Vagina (tissue), 2 donors: ENCODE data around the gene CMTR2. TPM values are rescaled to one million over a fixed set of nuclear protein-coding genes. Genes with fewer than 3 reads are reported as not detected.
A peak's percentile ranks its signal among the peaks of the same experiment; 100 is the strongest.

Experiments
- DNase-seq, 2 donors: peaks; one replicate each; pipeline ENCODE4 v3.0.0-alpha.2; 2017; ENCODE audit errors: extremely low spot score in 2 of 2
- H3K27ac ChIP-seq: fragments of 200-600 bp; sonication (generic); one replicate; pipeline ENCODE4 v1.5.1; 2019
- H3K27me3 ChIP-seq: fragments of 200-600 bp; sonication (generic); one replicate; pipeline ENCODE4 v1.5.1; 2019
- H3K36me3 ChIP-seq, 2 donors: fragments of 200-600 bp; sonication (generic); one replicate each; pipeline ENCODE4 v1.5.1; 2017 to 2019
- H3K4me1 ChIP-seq: fragments of 200-600 bp; sonication (generic); one replicate; pipeline ENCODE4 v1.5.1; 2019
- H3K4me3 ChIP-seq, 2 donors: fragments of 200-600 bp; sonication (generic); 1 replicate in 1 of 2; 2 replicates in 1 of 2; pipeline ENCODE4 v1.5.1; 2016 to 2019
- H3K9me3 ChIP-seq: fragments of 200-600 bp; sonication (generic); one replicate; pipeline ENCODE4 v1.5.1; 2019
- POLR2A ChIP-seq, 2 donors: fragments of 450-650 bp; IDR thresholded peaks; one replicate each; pipeline ENCODE4 v1.6.1; 2017; ENCODE audit warnings: antibody characterized with exemption in 2 of 2, mild to moderate bottlenecking in 2 of 2, moderate library complexity in 2 of 2
- POLR2AphosphoS5 ChIP-seq, 2 donors: sonication (generic); formaldehyde crosslinking; IDR thresholded peaks; one replicate each; pipeline ENCODE4 v1.9.0; 2017; ENCODE audit warnings: antibody characterized with exemption in 2 of 2, mild to moderate bottlenecking in 2 of 2, low read depth in 1 of 2; ENCODE audit not compliant: insufficient read depth in 1 of 2
- intact Hi-C: fragments of 100-400 bp; cut with DNase I; formaldehyde crosslinking; loops from one replicate; pipeline ENCODE4 v1.15.1; 2023
- total RNA-seq: library from RNA; depleted of rRNA; stranded (reverse); fragments of >200 nt; gene quantifications from one replicate; pipeline ENCODE4 v1.2.3, GENCODE V29; 2016
- TF ChIP-seq, protein P1 (sequence below), 3 experiments: fragments of 450-650 bp in 2 of 3; fragments of 200-600 bp in 1 of 3; sonication (generic) in 1 of 3; IDR thresholded peaks; one replicate each; pipeline ENCODE4 v1.5.1; 2017 to 2019; ENCODE audit warnings: antibody characterized with exemption in 3 of 3, mild to moderate bottlenecking in 2 of 3, moderate library complexity in 2 of 3

Gene CMTR2
- total RNA-seq, 1 donor from 2014 or later, result 19.6 TPM

- Histone ChIP-seq H3K9me3 (no peaks in the 10 kb centered on the region), H3K27ac (no peak overlapping the region), H3K27me3 (no peaks in the 10 kb centered on the region), H3K4me1 (no peaks in the 10 kb centered on the region), H3K4me3 (no peak overlapping the region), H3K36me3 (no peaks in the 10 kb centered on the region)
- TF ChIP-seq, protein P1, sequence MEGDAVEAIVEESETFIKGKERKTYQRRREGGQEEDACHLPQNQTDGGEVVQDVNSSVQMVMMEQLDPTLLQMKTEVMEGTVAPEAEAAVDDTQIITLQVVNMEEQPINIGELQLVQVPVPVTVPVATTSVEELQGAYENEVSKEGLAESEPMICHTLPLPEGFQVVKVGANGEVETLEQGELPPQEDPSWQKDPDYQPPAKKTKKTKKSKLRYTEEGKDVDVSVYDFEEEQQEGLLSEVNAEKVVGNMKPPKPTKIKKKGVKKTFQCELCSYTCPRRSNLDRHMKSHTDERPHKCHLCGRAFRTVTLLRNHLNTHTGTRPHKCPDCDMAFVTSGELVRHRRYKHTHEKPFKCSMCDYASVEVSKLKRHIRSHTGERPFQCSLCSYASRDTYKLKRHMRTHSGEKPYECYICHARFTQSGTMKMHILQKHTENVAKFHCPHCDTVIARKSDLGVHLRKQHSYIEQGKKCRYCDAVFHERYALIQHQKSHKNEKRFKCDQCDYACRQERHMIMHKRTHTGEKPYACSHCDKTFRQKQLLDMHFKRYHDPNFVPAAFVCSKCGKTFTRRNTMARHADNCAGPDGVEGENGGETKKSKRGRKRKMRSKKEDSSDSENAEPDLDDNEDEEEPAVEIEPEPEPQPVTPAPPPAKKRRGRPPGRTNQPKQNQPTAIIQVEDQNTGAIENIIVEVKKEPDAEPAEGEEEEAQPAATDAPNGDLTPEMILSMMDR (IDR thresholded peaks at IDR 0.05), result peak; percentile 56 to 71 (median 64)
- no peak for TF ChIP-seq POLR2AphosphoS5 (IDR thresholded peaks at IDR 0.05; ENCODE audit: insufficient read depth in 1 of 2, low read depth in 1 of 2)
- intact Hi-C loops, result no loop called here
- DNase-seq, result no peak
These were observed 22.5 kb upstream of the CMTR2 start for GRCh38 chr16:71311553-71312158.

DNA sequence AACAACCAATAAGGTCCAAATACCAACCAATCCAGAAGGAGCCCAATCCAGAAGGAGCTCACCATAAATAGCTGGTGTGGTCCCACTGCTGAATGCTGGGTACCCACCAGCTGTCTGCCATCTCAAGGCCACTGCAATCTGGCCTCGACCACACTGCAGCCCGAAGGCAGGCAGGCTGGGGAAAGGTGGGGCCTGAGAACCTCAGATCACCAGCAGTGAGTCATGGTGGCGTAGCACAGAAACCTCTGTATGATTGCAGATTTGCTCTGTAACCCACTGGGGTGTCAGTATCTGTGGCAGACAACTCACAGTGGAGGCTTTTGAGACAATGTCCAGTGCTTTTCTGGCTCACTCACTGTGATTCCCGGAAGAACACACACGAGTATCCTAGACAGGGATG is 14.7 kb upstream of the CMTR2 start:
- Histone ChIP-seq H3K27ac (no peak overlapping the region), H3K9me3 (no peaks in the 10 kb centered on the region), H3K4me3 (no peak overlapping the region), H3K27me3 (no peaks in the 10 kb centered on the region), H3K36me3 (no peaks in the 10 kb centered on the region), H3K4me1 (no peaks in the 10 kb centered on the region)
- TF ChIP-seq POLR2AphosphoS5 (IDR thresholded peaks at IDR 0.05; ENCODE audit: insufficient read depth in 1 of 2, low read depth in 1 of 2) (no peak), POLR2A (IDR thresholded peaks at IDR 0.05) (no peak)
- TF ChIP-seq, protein P1 (IDR thresholded peaks at IDR 0.05), result no peak
- intact Hi-C loops, result no loop called here
- DNase-seq, result no peak

DNA sequence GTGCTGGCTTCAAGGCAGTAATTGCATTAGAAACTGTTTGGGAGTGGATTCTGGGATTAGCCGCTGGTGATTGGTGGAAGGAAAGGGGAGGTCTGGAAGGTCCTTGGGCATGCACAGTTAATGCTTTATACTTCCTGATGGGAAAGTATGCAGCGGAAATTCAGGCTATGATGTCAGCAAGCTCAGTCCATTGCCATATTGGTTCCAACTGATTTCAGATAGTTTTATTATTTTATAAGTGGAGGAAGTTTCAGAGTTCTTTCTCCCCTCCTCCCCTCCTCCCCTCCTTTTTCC is 8.1 kb upstream of the CMTR2 start:
- no peak overlapping the region for H3K27ac ChIP-seq
- H3K9me3 ChIP-seq, result no peaks in the 10 kb centered on the region
- no peaks in the 10 kb centered on the region for H3K4me1 ChIP-seq
- no peaks in the 10 kb centered on the region for H3K36me3 ChIP-seq
- H3K27me3 ChIP-seq, result no peaks in the 10 kb centered on the region
- no peak for DNase-seq
- intact Hi-C loops, result no loop called here
- TF ChIP-seq POLR2AphosphoS5 (IDR thresholded peaks at IDR 0.05; ENCODE audit: insufficient read depth in 1 of 2, low read depth in 1 of 2) (no peak), POLR2A (IDR thresholded peaks at IDR 0.05) (no peak)
- TF ChIP-seq, protein P1 (IDR thresholded peaks at IDR 0.05), result no peak
- H3K4me3 ChIP-seq, result no peak overlapping the region

DNA sequence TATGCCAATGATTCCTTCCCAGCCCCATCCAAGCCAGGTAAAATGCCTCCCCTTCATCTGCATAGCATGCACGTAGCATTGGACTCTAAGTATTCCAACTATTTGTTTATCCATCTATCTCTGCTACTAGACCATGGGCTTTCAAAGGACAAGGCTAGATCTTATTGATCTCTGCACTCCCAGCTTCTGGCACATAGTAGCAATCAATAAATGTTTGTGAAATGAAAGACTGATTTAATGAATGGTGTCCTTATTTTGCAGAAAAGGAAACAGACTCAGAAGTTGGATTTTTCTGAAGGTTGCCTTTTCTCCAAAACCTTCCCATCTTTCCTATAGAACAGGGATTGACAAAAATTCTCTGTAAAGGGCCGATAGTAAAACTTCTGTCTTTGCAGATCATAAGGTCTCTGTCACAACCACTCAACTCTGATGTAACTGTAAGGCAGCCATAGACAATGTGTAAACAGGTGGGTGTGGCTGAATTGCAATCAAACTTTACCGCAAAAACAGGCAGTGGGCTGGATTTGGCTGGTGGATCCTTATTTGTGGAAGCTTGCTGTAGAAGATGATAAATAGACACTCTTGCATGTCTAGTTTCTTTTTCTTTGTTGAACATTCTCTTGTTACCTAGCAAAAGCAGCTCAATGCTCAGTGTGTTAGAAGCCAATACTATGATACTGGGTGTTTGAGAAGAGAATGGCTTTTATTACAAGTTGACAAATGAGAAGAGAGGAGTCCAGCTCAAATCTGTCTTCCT is 7.6 kb upstream of the CMTR2 start:
- no peak for DNase-seq
- TF ChIP-seq POLR2A (IDR thresholded peaks at IDR 0.05), result no peak
- TF ChIP-seq, protein P1 (IDR thresholded peaks at IDR 0.05), result no peak
- TF ChIP-seq POLR2AphosphoS5 (IDR thresholded peaks at IDR 0.05; ENCODE audit: insufficient read depth in 1 of 2, low read depth in 1 of 2), result no peak
- no peak overlapping the region for H3K27ac ChIP-seq
- no peak overlapping the region for H3K4me3 ChIP-seq
- H3K9me3 ChIP-seq, result no peaks in the 10 kb centered on the region
- H3K27me3 ChIP-seq, result no peaks in the 10 kb centered on the region
- H3K4me1 ChIP-seq, result no peaks in the 10 kb centered on the region
- H3K36me3 ChIP-seq, result no peaks in the 10 kb centered on the region
- intact Hi-C loops, result no loop called here

DNA sequence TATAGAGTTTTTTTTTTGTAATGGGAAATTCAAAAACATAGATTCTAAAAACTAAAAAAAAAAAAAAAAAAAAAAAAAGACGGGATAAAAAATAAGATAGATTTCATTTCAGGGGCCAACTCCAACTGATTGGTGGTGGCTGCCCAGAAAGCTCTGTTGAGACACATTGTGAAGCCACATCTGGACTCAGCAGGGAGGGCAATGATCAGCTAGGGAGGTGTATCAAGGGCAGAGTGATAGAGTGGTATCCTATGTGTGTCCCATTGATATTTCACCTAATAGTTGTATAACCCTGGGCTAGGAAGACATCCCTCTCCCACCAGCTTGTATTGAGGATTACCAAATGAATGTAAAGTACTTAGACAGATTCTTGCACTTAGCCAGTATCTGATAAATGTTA is 6.7 kb upstream of the CMTR2 start:
- Histone ChIP-seq H3K27me3 (no peaks in the 10 kb centered on the region), H3K4me1 (no peaks in the 10 kb centered on the region), H3K36me3 (no peaks in the 10 kb centered on the region)

More for the DNA sequence above, 6.7 kb upstream of the CMTR2 start:
- DNase-seq, result no peak
- H3K27ac ChIP-seq, result no peak overlapping the region
- H3K9me3 ChIP-seq, result no peaks in the 10 kb centered on the region
- no peak for TF ChIP-seq POLR2AphosphoS5 (IDR thresholded peaks at IDR 0.05; ENCODE audit: insufficient read depth in 1 of 2, low read depth in 1 of 2)
- TF ChIP-seq, protein P1 (IDR thresholded peaks at IDR 0.05), result no peak
- intact Hi-C loops, result no loop called here
- H3K4me3 ChIP-seq, result no peak overlapping the region
